Ovary (tissue), 9 donors: ENCODE results near the gene PTGER2. TPM values are rescaled to one million over a fixed set of nuclear protein-coding genes. Genes with fewer than 3 reads are reported as not detected.

Experiments
- DNase-seq, 5 donors: peaks; one replicate each; pipeline ENCODE4 v3.0.0-alpha.2; 2019 to 2020
- H3K27ac ChIP-seq, 2 donors: fragments of 200-600 bp; one replicate each; pipeline versions ENCODE4 v1.5.1 to v1.8.0; 2019 to 2022
- H3K27me3 ChIP-seq: fragments of 200-600 bp; one replicate; pipeline ENCODE4 v1.8.0; 2022
- H3K36me3 ChIP-seq: fragments of 200-600 bp; sonication (generic); one replicate; pipeline ENCODE4 v1.5.1; 2019
- H3K4me1 ChIP-seq: one replicate; pipeline ENCODE4 v1.8.1; 2013; ENCODE audit warnings: mild to moderate bottlenecking, moderate library complexity; ENCODE audit not compliant: insufficient read depth
- H3K4me3 ChIP-seq: fragments of 200-600 bp; sonication (generic); one replicate; pipeline ENCODE4 v1.5.1; 2017
- H3K9me3 ChIP-seq, 2 donors: fragments of 200-600 bp in 1 of 2; sonication (generic) in 1 of 2; one replicate each; pipeline versions ENCODE4 v1.5.1 to v1.8.1; 2013 to 2019; ENCODE audit warnings: mild to moderate bottlenecking in 1 of 2, moderate library complexity in 1 of 2
- CTCF ChIP-seq, 3 donors: fragments of 450-650 bp in 2 of 3; fragments of 200-600 bp in 1 of 3; IDR thresholded peaks; one replicate each; pipeline versions ENCODE4 v1.5.1 to v1.8.0; 2016 to 2022; ENCODE audit warnings: antibody characterized with exemption in 3 of 3, mild to moderate bottlenecking in 1 of 3
- EP300 ChIP-seq: sonication (generic); formaldehyde crosslinking; IDR thresholded peaks from one replicate; pipeline ENCODE4 v1.6.1; 2017; ENCODE audit warnings: antibody characterized with exemption
- POLR2A ChIP-seq: fragments of 450-650 bp; IDR thresholded peaks from one replicate; pipeline ENCODE4 v1.6.1; 2017; ENCODE audit warnings: antibody characterized with exemption, mild to moderate bottlenecking, moderate library complexity
- WGBS, 3 donors: extraction: QIAGEN DNeasy Blood & Tissue Kit in 1 of 3; methylation state at CpG; one replicate each; pipeline versions ENCODE4 v1.1.5 to v1.1.7; 2013 to 2017; 5-methylcytosine and 5-hydroxymethylcytosine counted together
- intact Hi-C, 4 donors: fragments of 100-400 bp; cut with DNase I; formaldehyde crosslinking; loops; one replicate each; pipeline versions ENCODE4 v1.11.0 to v1.15.1; 2022 to 2023
- polyA plus RNA-seq, 2 donors: library from polyadenylated mRNA; stranded (reverse); fragments of 200-250 nt in 1 of 2; fragments of 350-450 nt in 1 of 2; fragmentation: Illumina TruSeq in 1 of 2; extraction: RNeasy Lipid Tissue Mini Kit (QIAGEN cat#74804) in 1 of 2; gene quantifications; one replicate each; pipeline ENCODE4 v1.2.3, GENCODE V29; 2013 to 2014
- total RNA-seq, 7 donors: library from RNA; depleted of rRNA in 2 of 7; stranded (reverse); fragments of >200 nt in 2 of 7; fragmentation: NEBNext Ultra II Directional in 3 of 7; extraction: Animal tissue kit (Norgen Biotek cat#: 25700) in 3 of 7; gene quantifications; one replicate each; pipeline versions ENCODE4 v1.1.0 to v1.2.4, GENCODE V29; 2016 to 2023
- donor health status: DM: no; HTN: no; CAD: no; lungs with moderate emphysema.
- donor health status: DM: no; HTN: no; CAD: no.
- donor health status: Bipolar disorder and iron deficiency.
- donor health status: DM: yes; HTN: yes; CAD: no.
- donor health status: DM: no; HTN: no; CAD: no.
- donor health status: DM: yes; HTN: yes; CAD: no.

The PTGER2 gene
- total and polyA plus RNA-seq, 9 donors: 0.86 to 15.6 (median 6.4) TPM

GRCh38 chr14:52348776-52349175 is 34.7 kb downstream of the PTGER2 start:
- no peak for DNase-seq
- no peak for TF ChIP-seq POLR2A
- TF ChIP-seq CTCF (IDR thresholded peaks at IDR 0.05): no peak
- no peak for TF ChIP-seq EP300
- no peak overlapping the region for H3K27ac ChIP-seq
- 12 to 24% (median 24%) methylated on average over 2 of the region's 2 CpGs for WGBS, 3 donors
- H3K27me3 ChIP-seq: no peaks in the 10 kb centered on the region
- intact Hi-C loops: no loop called here
- no peaks in the 10 kb centered on the region for H3K36me3 ChIP-seq
- no peak overlapping the region for H3K4me3 ChIP-seq
- H3K9me3 ChIP-seq: no peaks in the 10 kb centered on the region
- peaks cover 5% of the 10 kb centered on the region for H3K4me1 ChIP-seq

- H3K36me3 ChIP-seq: no peaks in the 10 kb centered on the region
- 67 to 94% (median 81%) methylated on average over 2 of the region's 2 CpGs for WGBS, 3 donors
- no peak overlapping the region for H3K27ac ChIP-seq
- intact Hi-C loops: no loop called here
- peaks cover 5% of the 10 kb centered on the region for H3K4me1 ChIP-seq
- H3K27me3 ChIP-seq: no peaks in the 10 kb centered on the region
- TF ChIP-seq CTCF (IDR thresholded peaks at IDR 0.05) (no peak), POLR2A (no peak), EP300 (no peak)
- no peak overlapping the region for H3K4me3 ChIP-seq
- no peaks in the 10 kb centered on the region for H3K9me3 ChIP-seq
- no peak for DNase-seq
Observed at GRCh38 chr14:52349731-52350130, 35.6 kb downstream of the PTGER2 start.

GRCh38 chr14:52350445-52350844 is 36.3 kb downstream of the PTGER2 start:
- H3K4me1 ChIP-seq: peaks cover 7% of the 10 kb centered on the region
- H3K27me3 ChIP-seq: no peaks in the 10 kb centered on the region
- no peaks in the 10 kb centered on the region for H3K9me3 ChIP-seq
- DNase-seq: no peak
- H3K4me3 ChIP-seq: no peak overlapping the region
- H3K36me3 ChIP-seq: no peaks in the 10 kb centered on the region
- no peak for TF ChIP-seq EP300
- no peak for TF ChIP-seq CTCF (IDR thresholded peaks at IDR 0.05)
- TF ChIP-seq POLR2A: no peak
- WGBS, 3 donors: 47 to 67% (median 52%) methylated on average over 3 of the region's 3 CpGs
- no peak overlapping the region for H3K27ac ChIP-seq
- intact Hi-C loops: no loop called here

GRCh38 chr14:52351233-52352060 is 37.3 kb downstream of the PTGER2 start:
- no peak overlapping the region for H3K4me3 ChIP-seq
- H3K27ac ChIP-seq: no peak overlapping the region
- 5 to 11% (median 7%) methylated on average over 7 of the region's 7 CpGs for WGBS, 3 donors
- intact Hi-C loops: no loop called here
- H3K27me3 ChIP-seq: no peaks in the 10 kb centered on the region
- H3K9me3 ChIP-seq: no peaks in the 10 kb centered on the region
- peaks cover 7% of the 10 kb centered on the region for H3K4me1 ChIP-seq
- H3K36me3 ChIP-seq: no peaks in the 10 kb centered on the region
- DNase-seq: no peak
- TF ChIP-seq POLR2A: no peak
- no peak for TF ChIP-seq EP300
- TF ChIP-seq CTCF (IDR thresholded peaks at IDR 0.05): no peak
